GM18951 (cell line): ENCODE measurements around the gene TAS2R40.
"Not testable (repeated sequence)": the region's sequence is repeated elsewhere in the genome, so short reads cannot be mapped to it uniquely, and the experiment has no call there.

Source experiments
- POLR2A ChIP-seq: IDR thresholded peaks from 4 replicates; pipeline ENCODE4 v1.6.1; 2011; ENCODE audit warnings: mild to moderate bottlenecking; ENCODE audit not compliant: insufficient read length, insufficient read depth; ENCODE audit errors: extremely low read depth
- in situ Hi-C: fragments of 300-500 bp; cut with MboI; formaldehyde crosslinking; loops from one replicate; pipeline ENCODE4 v1.12.0; 2022; ENCODE audit warnings: low sequenced_read_pairs, mixed read lengths, inconsistent platforms; ENCODE audit not compliant: unreplicated experiment

TAS2R40 gene

DNA sequence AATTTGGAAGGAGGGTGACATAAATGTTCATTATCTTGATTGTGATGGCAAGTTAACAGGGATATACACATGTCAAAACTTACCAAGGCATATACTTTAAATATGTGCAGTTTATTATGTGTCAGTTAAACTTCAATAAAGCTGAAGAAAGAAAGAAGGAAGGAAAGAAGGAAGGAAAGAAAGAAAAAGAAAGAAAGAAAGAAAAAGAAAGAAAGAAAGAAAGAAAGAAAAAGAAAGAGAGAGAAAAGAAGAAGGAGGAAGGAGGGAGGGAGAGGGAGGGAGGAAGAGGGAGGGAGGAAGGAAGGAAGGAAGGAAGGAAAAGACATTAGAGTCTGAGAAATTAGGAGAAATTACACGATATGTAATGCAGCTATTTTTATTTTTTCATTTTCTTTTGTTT is 25.5 kb downstream of the TAS2R40 start:
- in situ Hi-C loops: no loop called here
- no peak for TF ChIP-seq POLR2A

DNA sequence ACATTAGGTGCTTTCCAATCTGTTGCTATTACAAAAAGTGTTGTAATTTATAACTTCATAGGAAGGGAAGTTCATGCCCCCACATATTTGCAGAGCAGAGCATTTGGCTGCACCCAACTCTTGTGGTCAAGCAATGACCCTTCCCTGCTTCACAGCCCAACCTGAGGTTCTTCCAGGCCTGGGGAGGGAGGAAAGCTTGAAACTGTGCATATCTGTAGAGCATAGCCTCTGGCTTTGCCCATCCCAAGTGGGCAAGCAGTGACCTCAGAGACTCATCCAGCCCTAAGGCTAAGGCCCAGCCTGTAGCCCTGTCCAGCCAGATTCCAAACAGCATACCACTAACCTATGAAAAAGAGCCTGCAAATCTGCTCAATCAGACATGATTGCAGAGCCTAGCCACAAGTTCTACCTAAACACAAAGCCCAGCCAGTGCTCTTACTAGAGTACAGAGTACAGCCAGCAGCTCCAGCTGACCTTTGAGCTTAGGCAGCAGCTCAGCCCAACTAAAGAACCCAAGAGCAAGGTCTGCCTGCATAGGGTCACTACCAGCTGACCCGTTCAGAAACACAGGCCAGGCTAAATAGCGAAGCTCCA is 27.0 kb downstream of the TAS2R40 start:
- in situ Hi-C loops: no loop called here
- TF ChIP-seq POLR2A: no peak

DNA sequence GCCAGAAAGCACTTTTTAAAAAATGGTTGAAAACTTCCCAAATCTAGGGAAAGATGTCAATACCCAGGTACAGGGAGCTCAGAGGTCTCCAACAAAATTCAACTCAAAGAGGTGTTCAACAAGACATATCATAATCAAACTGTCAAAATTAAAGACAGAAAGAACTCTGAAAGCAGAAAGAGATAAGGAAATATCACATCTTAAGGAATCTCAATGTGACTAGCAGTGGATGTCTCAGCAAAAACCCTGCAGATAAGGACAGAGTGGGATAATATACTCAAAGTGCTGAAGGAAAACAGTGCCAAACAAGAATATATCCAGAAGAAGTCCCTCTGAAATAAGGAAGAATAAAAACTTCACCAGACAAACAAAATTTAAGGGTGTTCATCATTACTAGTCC is 28.4 kb downstream of the TAS2R40 start:
- no peak for TF ChIP-seq POLR2A
- in situ Hi-C loops: loop anchor here (10.0 kb wide), 1 partner anchor 165 kb away; no protein-coding TSS in a partner anchor

GRCh38 chr7:143250822-143251221 is 29.0 kb downstream of the TAS2R40 start:
- in situ Hi-C loops: loop anchor here (10.0 kb wide), 1 partner anchor 164 kb away; no protein-coding TSS in a partner anchor

DNA sequence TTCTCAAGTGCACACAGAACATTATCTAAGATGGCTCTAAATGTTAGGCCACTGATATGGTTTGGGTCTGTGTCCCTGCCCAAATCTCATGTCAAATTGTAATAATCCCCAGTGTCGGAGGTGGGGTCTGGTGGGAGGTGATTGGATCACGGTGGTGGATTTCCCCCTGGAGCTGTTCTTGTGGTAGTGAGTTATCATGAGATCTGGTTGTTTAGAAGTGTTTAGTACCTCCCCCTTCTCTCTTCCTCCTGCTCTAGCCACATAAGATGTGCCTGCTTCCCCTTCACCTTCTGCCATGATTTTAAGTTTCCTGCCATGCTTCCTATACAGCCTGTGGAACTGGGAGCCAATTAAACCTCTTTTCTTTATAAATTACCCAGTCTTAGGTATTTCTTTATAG is 30.2 kb downstream of the TAS2R40 start:
- in situ Hi-C loops: loop anchor here (10.0 kb wide), 1 partner anchor 163 kb away; no protein-coding TSS in a partner anchor
- no peak for TF ChIP-seq POLR2A

More at GRCh38 chr7:143250822-143251221, 29.0 kb downstream of the TAS2R40 start:
- TF ChIP-seq POLR2A: no peak

DNA sequence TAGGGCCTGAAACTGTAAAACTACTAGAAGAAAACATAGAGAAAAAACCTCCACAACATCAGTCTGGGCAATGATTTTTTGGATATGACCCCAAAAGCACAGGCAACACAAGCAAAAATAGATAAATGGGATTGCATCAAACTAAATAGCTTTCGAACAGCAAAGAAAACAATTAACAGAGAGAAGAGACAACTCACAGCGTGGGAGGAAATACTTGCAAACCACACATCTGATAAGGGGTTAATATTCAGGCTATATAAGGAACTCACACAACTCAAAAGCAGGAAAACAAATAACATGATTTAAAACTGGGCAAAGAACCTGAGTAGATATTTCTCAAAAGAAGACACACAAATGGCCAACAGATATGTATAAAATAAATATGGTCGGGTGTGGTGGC is 33.7 kb downstream of the TAS2R40 start:
- TF ChIP-seq POLR2A: no peak
- in situ Hi-C loops: loop anchor here (10.0 kb wide), 1 partner anchor 159 kb away; no protein-coding TSS in a partner anchor

- in situ Hi-C loops: loop anchor here (10.0 kb wide), 1 partner anchor 158 kb away; no protein-coding TSS in a partner anchor
- TF ChIP-seq POLR2A: no peak
Observed at GRCh38 chr7:143256325-143256724, 34.5 kb downstream of the TAS2R40 start.

DNA sequence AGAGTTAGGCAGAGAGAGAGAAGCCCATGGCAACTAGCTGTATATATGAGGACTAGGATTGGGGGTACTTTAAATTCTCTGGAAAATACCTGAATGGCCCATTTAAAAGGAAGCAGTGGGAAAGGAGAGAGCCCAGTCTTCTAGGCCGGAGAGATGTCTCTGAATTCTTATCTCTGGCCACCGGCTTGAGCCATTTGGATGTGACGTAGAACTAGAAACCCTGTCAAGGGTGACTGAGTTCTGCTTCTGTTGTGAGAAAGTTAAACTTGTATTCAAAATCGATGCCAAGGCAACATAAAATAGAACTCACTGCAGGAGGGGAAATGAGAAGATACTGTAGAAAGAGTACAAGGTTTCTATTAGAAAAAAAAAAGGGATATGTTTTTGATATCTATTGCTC is 35.1 kb downstream of the TAS2R40 start:
- TF ChIP-seq POLR2A: no peak
- in situ Hi-C loops: loop anchor here (10.0 kb wide), 1 partner anchor 158 kb away; no protein-coding TSS in a partner anchor

- TF ChIP-seq POLR2A: no peak
- in situ Hi-C loops: loop anchor here (10.0 kb wide), 1 partner anchor 157 kb away; no protein-coding TSS in a partner anchor
Observed at GRCh38 chr7:143257501-143257900, 35.7 kb downstream of the TAS2R40 start.

DNA sequence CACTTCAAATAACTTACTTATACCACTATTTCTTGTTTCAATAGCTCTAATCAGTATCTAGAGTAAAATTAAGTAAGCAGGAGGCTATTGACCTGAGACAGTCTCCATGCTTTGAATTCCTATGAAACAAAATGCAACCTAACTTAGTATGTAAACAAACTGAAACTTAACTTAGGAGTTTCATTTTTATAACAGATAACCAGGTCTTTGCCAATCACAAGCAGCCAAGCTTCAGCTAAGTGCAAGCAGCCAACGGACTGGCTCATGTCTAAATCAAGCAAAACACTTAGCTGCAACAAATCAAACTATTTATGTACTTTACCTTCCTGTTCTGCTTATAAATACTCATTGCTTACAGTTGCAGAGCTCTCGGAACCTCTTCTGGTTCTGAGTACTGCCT is 37.0 kb downstream of the TAS2R40 start:
- in situ Hi-C loops: loop anchor here (10.0 kb wide), 1 partner anchor 156 kb away; no protein-coding TSS in a partner anchor

DNA sequence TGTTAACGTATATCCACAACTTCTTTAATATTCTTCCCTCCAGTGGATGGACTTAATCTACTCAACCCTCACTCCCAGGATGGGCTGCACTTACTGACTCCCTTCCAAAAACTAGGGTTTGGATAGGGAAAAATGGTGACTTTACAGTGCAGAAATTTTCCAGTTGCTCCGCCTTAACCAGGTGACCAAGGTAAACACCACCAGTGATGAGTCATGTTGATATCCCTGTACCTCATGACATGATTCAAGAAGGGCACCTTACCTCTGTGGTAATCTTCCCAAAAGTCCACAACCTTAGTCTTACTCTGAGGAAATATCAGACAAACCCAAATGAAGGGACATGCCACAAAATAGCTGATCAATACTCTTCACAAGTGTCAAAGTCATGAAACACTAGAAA is 37.9 kb downstream of the TAS2R40 start:
- no peak for TF ChIP-seq POLR2A
- in situ Hi-C loops: loop anchor here (10.0 kb wide), 1 partner anchor 155 kb away; no protein-coding TSS in a partner anchor

More for the DNA sequence above, 37.0 kb downstream of the TAS2R40 start:
- TF ChIP-seq POLR2A: no peak

- in situ Hi-C loops: no loop called here
- TF ChIP-seq POLR2A: no peak
Observed at GRCh38 chr7:143261901-143262300, 40.1 kb downstream of the TAS2R40 start.

DNA sequence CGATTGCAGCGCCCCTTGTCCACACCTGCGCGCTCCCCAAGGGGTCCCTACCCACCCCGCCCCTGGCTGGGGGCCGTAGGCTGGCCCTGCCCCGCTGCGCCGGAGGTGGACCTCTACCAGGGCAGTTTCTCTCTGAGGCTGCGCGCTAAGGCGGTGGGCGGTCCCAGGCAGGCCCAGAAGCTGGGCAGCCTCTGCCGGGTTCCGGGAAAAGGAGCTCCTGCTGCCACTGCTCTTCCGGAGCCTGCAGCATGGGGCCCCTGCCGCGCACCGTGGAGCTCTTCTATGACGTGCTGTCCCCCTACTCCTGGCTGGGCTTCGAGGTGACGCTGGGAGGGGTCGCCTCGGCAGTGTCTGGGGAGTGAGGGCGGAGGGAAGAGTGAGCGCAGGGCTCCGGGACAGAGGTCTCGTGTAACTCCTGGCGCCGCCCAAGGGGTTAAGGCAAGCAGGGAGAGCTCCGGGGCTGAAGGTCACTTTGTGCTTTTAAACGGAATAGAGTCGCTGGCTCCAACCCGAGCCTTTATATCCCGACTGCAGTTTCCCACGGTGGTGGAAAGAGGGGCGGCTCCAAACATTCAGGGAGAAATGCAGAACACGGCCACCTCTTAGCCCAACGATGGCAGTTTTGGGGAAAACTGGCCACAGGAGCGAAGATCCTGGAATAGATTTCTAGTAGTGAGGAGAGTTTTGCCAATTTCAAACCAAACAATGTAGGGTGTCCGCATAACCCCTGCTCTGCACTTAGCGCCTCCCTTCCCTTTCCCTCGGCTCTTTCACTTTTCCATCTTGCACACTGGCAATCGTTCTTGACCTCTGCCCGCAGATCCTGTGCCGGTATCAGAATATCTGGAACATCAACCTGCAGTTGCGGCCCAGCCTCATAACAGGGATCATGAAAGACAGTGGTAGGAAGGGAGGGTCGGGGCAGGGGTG is 41.7 kb downstream of the TAS2R40 start, which contains the start of gene GSTK1:
TSS of gene GSTK1 (plus strand) at position 176 of the 930 bp plus-strand sequence. CDS start at position 249, 73 bp downstream.
- in situ Hi-C loops: no loop called here
- peak; percentile 96 for TF ChIP-seq POLR2A

GRCh38 chr7:143264196-143264568 is 42.3 kb downstream of the TAS2R40 start:
- in situ Hi-C loops: not testable (repeated sequence)
